Measurements from ENCODE around the gene PCDHGC4. TPM values are rescaled to one million over a fixed set of nuclear protein-coding genes. Genes with fewer than 3 reads are reported as not detected.

Gene PCDHGC4
- total and polyA plus RNA-seq, 2 of the 13 experiments (the other 11 are each of a cell fraction or from before 2014, with no cell fraction given) = 0.07 TPM; not detected in 1

DNA sequence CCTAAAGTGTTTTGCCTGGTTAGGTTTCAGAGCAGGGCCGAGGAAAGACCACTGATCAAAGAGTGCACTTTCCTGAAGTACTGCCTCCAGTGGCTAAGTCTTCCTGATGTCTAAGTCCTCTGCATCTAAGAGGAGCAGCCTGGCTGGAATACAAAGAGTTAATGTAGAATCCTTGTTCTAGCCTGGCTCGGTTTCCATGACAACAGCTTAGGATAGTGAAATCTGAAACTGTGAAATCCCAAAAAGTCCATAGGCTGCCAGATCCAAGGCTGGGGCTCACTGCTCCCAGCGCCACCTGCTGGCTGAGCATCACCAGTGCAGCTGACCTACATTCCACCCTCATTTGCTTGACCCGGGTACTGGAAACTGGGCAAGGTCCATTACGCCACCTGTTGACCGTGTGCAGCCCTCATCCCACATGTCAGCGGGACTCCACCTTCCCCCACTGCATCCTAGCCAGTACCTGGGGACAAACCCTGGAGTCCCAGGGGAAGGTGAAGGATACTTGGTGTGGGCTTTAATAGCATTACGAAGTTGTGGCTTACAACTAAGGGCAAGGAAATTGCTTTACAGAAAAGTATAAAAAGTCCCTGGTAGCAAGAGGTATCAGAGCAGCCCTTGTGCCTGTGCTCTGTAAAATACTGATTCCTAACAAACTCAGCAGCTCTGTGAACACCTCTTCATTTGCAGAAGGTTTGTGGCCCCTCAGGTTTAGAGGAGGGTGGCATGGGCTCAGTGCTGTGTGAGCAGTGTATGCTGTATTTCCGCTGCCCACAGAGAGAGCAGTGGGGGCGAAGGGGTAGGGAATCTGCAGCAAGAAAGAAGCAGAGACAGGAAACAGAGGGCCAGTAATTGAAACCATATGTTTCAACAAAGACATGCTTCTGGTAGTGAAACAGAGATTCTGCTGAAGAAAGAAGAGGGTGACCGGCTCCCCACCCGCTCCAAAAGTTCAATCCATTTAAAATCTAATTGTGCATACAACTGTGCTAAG is 40.1 kb downstream of the PCDHGC4 start (continued):
- TF ChIP-seq, protein P1, sequence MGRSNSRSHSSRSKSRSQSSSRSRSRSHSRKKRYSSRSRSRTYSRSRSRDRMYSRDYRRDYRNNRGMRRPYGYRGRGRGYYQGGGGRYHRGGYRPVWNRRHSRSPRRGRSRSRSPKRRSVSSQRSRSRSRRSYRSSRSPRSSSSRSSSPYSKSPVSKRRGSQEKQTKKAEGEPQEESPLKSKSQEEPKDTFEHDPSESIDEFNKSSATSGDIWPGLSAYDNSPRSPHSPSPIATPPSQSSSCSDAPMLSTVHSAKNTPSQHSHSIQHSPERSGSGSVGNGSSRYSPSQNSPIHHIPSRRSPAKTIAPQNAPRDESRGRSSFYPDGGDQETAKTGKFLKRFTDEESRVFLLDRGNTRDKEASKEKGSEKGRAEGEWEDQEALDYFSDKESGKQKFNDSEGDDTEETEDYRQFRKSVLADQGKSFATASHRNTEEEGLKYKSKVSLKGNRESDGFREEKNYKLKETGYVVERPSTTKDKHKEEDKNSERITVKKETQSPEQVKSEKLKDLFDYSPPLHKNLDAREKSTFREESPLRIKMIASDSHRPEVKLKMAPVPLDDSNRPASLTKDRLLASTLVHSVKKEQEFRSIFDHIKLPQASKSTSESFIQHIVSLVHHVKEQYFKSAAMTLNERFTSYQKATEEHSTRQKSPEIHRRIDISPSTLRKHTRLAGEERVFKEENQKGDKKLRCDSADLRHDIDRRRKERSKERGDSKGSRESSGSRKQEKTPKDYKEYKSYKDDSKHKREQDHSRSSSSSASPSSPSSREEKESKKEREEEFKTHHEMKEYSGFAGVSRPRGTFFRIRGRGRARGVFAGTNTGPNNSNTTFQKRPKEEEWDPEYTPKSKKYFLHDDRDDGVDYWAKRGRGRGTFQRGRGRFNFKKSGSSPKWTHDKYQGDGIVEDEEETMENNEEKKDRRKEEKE (IDR thresholded peaks at IDR 0.05) = no peak
- TF ChIP-seq ZNF746 (CRISPR knock-in tag; IDR thresholded peaks at IDR 0.05) = no peak
- TF ChIP-seq, protein P2, sequence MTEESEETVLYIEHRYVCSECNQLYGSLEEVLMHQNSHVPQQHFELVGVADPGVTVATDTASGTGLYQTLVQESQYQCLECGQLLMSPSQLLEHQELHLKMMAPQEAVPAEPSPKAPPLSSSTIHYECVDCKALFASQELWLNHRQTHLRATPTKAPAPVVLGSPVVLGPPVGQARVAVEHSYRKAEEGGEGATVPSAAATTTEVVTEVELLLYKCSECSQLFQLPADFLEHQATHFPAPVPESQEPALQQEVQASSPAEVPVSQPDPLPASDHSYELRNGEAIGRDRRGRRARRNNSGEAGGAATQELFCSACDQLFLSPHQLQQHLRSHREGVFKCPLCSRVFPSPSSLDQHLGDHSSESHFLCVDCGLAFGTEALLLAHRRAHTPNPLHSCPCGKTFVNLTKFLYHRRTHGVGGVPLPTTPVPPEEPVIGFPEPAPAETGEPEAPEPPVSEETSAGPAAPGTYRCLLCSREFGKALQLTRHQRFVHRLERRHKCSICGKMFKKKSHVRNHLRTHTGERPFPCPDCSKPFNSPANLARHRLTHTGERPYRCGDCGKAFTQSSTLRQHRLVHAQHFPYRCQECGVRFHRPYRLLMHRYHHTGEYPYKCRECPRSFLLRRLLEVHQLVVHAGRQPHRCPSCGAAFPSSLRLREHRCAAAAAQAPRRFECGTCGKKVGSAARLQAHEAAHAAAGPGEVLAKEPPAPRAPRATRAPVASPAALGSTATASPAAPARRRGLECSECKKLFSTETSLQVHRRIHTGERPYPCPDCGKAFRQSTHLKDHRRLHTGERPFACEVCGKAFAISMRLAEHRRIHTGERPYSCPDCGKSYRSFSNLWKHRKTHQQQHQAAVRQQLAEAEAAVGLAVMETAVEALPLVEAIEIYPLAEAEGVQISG (CRISPR knock-in tag; IDR thresholded peaks at IDR 0.05) = peak; percentile 65
- TF ChIP-seq NFATC3 (CRISPR knock-in tag; IDR thresholded peaks at IDR 0.05) = no peak
- TF ChIP-seq, protein P3, sequence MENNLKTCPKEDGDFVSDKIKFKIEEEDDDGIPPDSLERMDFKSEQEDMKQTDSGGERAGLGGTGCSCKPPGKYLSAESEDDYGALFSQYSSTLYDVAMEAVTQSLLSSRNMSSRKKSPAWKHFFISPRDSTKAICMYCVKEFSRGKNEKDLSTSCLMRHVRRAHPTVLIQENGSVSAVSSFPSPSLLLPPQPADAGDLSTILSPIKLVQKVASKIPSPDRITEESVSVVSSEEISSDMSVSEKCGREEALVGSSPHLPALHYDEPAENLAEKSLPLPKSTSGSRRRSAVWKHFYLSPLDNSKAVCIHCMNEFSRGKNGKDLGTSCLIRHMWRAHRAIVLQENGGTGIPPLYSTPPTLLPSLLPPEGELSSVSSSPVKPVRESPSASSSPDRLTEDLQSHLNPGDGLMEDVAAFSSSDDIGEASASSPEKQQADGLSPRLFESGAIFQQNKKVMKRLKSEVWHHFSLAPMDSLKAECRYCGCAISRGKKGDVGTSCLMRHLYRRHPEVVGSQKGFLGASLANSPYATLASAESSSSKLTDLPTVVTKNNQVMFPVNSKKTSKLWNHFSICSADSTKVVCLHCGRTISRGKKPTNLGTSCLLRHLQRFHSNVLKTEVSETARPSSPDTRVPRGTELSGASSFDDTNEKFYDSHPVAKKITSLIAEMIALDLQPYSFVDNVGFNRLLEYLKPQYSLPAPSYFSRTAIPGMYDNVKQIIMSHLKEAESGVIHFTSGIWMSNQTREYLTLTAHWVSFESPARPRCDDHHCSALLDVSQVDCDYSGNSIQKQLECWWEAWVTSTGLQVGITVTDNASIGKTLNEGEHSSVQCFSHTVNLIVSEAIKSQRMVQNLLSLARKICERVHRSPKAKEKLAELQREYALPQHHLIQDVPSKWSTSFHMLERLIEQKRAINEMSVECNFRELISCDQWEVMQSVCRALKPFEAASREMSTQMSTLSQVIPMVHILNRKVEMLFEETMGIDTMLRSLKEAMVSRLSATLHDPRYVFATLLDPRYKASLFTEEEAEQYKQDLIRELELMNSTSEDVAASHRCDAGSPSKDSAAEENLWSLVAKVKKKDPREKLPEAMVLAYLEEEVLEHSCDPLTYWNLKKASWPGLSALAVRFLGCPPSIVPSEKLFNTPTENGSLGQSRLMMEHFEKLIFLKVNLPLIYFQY (CRISPR knock-in tag; IDR thresholded peaks at IDR 0.05; ENCODE audit: borderline replicate concordance) = peak; percentile 72; the same call in 1 of the 2 replicates
- TF ChIP-seq ZNF841 (CRISPR knock-in tag; IDR thresholded peaks at IDR 0.05; ENCODE audit: borderline replicate concordance) = no peak
- TF ChIP-seq ZNF674 (CRISPR knock-in tag; IDR thresholded peaks at IDR 0.05; ENCODE audit: low read depth) = no peak
- TF ChIP-seq ZNF460 (CRISPR knock-in tag; IDR thresholded peaks at IDR 0.05; ENCODE audit: borderline replicate concordance) = no peak
- peak; percentile 83; the same call in 1 of the 2 replicates for TF ChIP-seq CBX5 (CRISPR knock-in tag; IDR thresholded peaks at IDR 0.05; ENCODE audit: borderline replicate concordance)
- TF ChIP-seq ELF4 (CRISPR knock-in tag; IDR thresholded peaks at IDR 0.05; ENCODE audit: borderline replicate concordance) = no peak
- no peak for TF ChIP-seq XBP1 (CRISPR knock-in tag; IDR thresholded peaks at IDR 0.05)
- TF ChIP-seq ZFP36 (IDR thresholded peaks at IDR 0.05; ENCODE audit: borderline replicate concordance, low read depth, low read length, partially characterized antibody) = no peak
- TF ChIP-seq ADNP (CRISPR knock-in tag; IDR thresholded peaks at IDR 0.05) = no peak
- TF ChIP-seq KDM5A (IDR thresholded peaks at IDR 0.05; ENCODE audit: borderline replicate concordance, low read length) = no peak
- TF ChIP-seq ETV6 (CRISPR knock-in tag; conservative IDR thresholded peaks at IDR 0.05) = no peak
- no peak for TF ChIP-seq EHMT2 (IDR thresholded peaks at IDR 0.05; ENCODE audit: borderline replicate concordance, low read depth, low read length)

Data from HepG2 (cell line).